ENCODE results near the gene SCEL. TPM values are rescaled to one million over a fixed set of nuclear protein-coding genes. Genes with fewer than 3 reads are reported as not detected.

Gene SCEL
- total RNA-seq, 1 experiment from 2014 or later: 3.5 TPM

- DNase-seq (no peak), ATAC-seq (no peak)
- Histone ChIP-seq H3F3A (ENCODE audit: low read length, unreplicated experiment) (peaks cover 5% of the 10 kb centered on the region), H3K9me3 (ENCODE audit: low read length) (no peaks in the 10 kb centered on the region), H3K4me1 (ENCODE audit: insufficient read depth, low read length) (peaks cover 11% of the 10 kb centered on the region), H3K36me3 (ENCODE audit: low read depth, low read length) (no peaks in the 10 kb centered on the region), H2AFZ (ENCODE audit: low read length) (no peak overlapping the region), H3K79me2 (ENCODE audit: low read length) (no peaks in the 10 kb centered on the region), H4K20me1 (ENCODE audit: low read length) (no peaks in the 10 kb centered on the region), H3K9ac (ENCODE audit: low read length) (no peak overlapping the region), H3K27ac (ENCODE audit: low read length) (no peak overlapping the region), H3K4me3 (ENCODE audit: low read length) (no peak overlapping the region), H3K4me2 (ENCODE audit: low read length) (no peak overlapping the region), H3K9me2 (replicated peaks; ENCODE audit: low read length) (no peaks in the 10 kb centered on the region), H3K27me3 (ENCODE audit: low read length) (no peaks in the 10 kb centered on the region)
- intact Hi-C loops (cut with micrococcal nuclease): no loop called here
- BruUV-seq (replicated peaks): no TSS peak
- ChIA-PET CTCF (no interaction called here), POLR2A (ENCODE audit: unreplicated experiment) (interaction anchor here (0.6 kb wide), 1 partner anchor 340 kb away, joined by 4 read pairs; no protein-coding TSS in a partner anchor)
- TF ChIP-seq CTCF (conservative IDR thresholded peaks at IDR 0.05; ENCODE audit: low read depth, low read length) (no peak), EZH2 (IDR thresholded peaks at IDR 0.05; ENCODE audit: low read length, unreplicated experiment) (no peak)
Measured at GRCh38 chr13:77528834-77529500, 6.5 kb upstream of the SCEL start.

GRCh38 chr13:77529501-77529840, 6.0 kb upstream of the SCEL start:
- POLR2A ChIA-PET (ENCODE audit: unreplicated experiment): no interaction called here
- Histone ChIP-seq H3K9me2 (replicated peaks; ENCODE audit: low read length) (no peaks in the 10 kb centered on the region), H3F3A (ENCODE audit: low read length, unreplicated experiment) (peaks cover 5% of the 10 kb centered on the region), H3K4me1 (ENCODE audit: insufficient read depth, low read length) (peaks cover 13% of the 10 kb centered on the region), H3K79me2 (ENCODE audit: low read length) (no peaks in the 10 kb centered on the region), H3K9me3 (ENCODE audit: low read length) (no peaks in the 10 kb centered on the region), H3K4me2 (ENCODE audit: low read length) (no peak overlapping the region), H3K4me3 (ENCODE audit: low read length) (no peak overlapping the region), H3K27me3 (ENCODE audit: low read length) (no peaks in the 10 kb centered on the region), H3K27ac (ENCODE audit: low read length) (no peak overlapping the region), H3K36me3 (ENCODE audit: low read depth, low read length) (no peaks in the 10 kb centered on the region), H3K9ac (ENCODE audit: low read length) (no peak overlapping the region), H4K20me1 (ENCODE audit: low read length) (no peaks in the 10 kb centered on the region), H2AFZ (ENCODE audit: low read length) (no peak overlapping the region)
- intact Hi-C loops (cut with micrococcal nuclease): no loop called here
- no TSS peak for BruUV-seq (replicated peaks)
- ATAC-seq (no peak), DNase-seq (no peak)
- no peak for TF ChIP-seq EZH2phosphoT487 (IDR thresholded peaks at IDR 0.05; ENCODE audit: borderline replicate concordance, low read length)
- TF ChIP-seq CTCF (conservative IDR thresholded peaks at IDR 0.05; ENCODE audit: low read depth, low read length): no peak
- no peak for TF ChIP-seq EZH2 (IDR thresholded peaks at IDR 0.05; ENCODE audit: low read length, unreplicated experiment)
- CTCF ChIA-PET: no interaction called here

- BruUV-seq (replicated peaks): no TSS peak
- H3K27ac ChIP-seq (ENCODE audit: low read length): no peak overlapping the region
- H3K9me2 ChIP-seq (replicated peaks; ENCODE audit: low read length): no peaks in the 10 kb centered on the region
- peaks cover 26% of the 10 kb centered on the region for H3K4me1 ChIP-seq (ENCODE audit: insufficient read depth, low read length)
- no peak overlapping the region for H3K9ac ChIP-seq (ENCODE audit: low read length)
- ATAC-seq: no peak
- H3K4me2 ChIP-seq (ENCODE audit: low read length): no peak overlapping the region
- H3K4me3 ChIP-seq (ENCODE audit: low read length): no peak overlapping the region
- ChIA-PET POLR2A (ENCODE audit: unreplicated experiment) (no interaction called here), CTCF (no interaction called here)
- TF ChIP-seq EZH2phosphoT487 (IDR thresholded peaks at IDR 0.05; ENCODE audit: borderline replicate concordance, low read length): no peak
- TF ChIP-seq CTCF (conservative IDR thresholded peaks at IDR 0.05; ENCODE audit: low read depth, low read length): no peak
- TF ChIP-seq EZH2 (IDR thresholded peaks at IDR 0.05; ENCODE audit: low read length, unreplicated experiment): no peak
- no peak for DNase-seq
- no peaks in the 10 kb centered on the region for H3K9me3 ChIP-seq (ENCODE audit: low read length)
- no peaks in the 10 kb centered on the region for H3K36me3 ChIP-seq (ENCODE audit: low read depth, low read length)
- intact Hi-C loops (cut with micrococcal nuclease): no loop called here
- peaks cover 5% of the 10 kb centered on the region for H3F3A ChIP-seq (ENCODE audit: low read length, unreplicated experiment)
- H2AFZ ChIP-seq (ENCODE audit: low read length): no peak overlapping the region
- H3K79me2 ChIP-seq (ENCODE audit: low read length): no peaks in the 10 kb centered on the region
- no peaks in the 10 kb centered on the region for H4K20me1 ChIP-seq (ENCODE audit: low read length)
- H3K27me3 ChIP-seq (ENCODE audit: low read length): no peaks in the 10 kb centered on the region
Measured at GRCh38 chr13:77530875-77531274, 4.6 kb upstream of the SCEL start.
